Ovary (tissue), 9 donors: Measurements from ENCODE around the gene PRRT1. TPM values are rescaled to one million over a fixed set of nuclear protein-coding genes. Genes with fewer than 3 reads are reported as not detected.

Experiments
- DNase-seq, 5 donors: peaks; one replicate each; pipeline ENCODE4 v3.0.0-alpha.2; 2019 to 2020
- H3K27ac ChIP-seq, 2 donors: fragments of 200-600 bp; one replicate each; pipeline versions ENCODE4 v1.5.1 to v1.8.0; 2019 to 2022
- H3K27me3 ChIP-seq: fragments of 200-600 bp; one replicate; pipeline ENCODE4 v1.8.0; 2022
- H3K36me3 ChIP-seq: fragments of 200-600 bp; sonication (generic); one replicate; pipeline ENCODE4 v1.5.1; 2019
- H3K4me1 ChIP-seq: one replicate; pipeline ENCODE4 v1.8.1; 2013; ENCODE audit warnings: mild to moderate bottlenecking, moderate library complexity; ENCODE audit not compliant: insufficient read depth
- H3K4me3 ChIP-seq: fragments of 200-600 bp; sonication (generic); one replicate; pipeline ENCODE4 v1.5.1; 2017
- H3K9me3 ChIP-seq, 2 donors: fragments of 200-600 bp in 1 of 2; sonication (generic) in 1 of 2; one replicate each; pipeline versions ENCODE4 v1.5.1 to v1.8.1; 2013 to 2019; ENCODE audit warnings: mild to moderate bottlenecking in 1 of 2, moderate library complexity in 1 of 2
- CTCF ChIP-seq, 3 donors: fragments of 450-650 bp in 2 of 3; fragments of 200-600 bp in 1 of 3; IDR thresholded peaks; one replicate each; pipeline versions ENCODE4 v1.5.1 to v1.8.0; 2016 to 2022; ENCODE audit warnings: antibody characterized with exemption in 3 of 3, mild to moderate bottlenecking in 1 of 3
- EP300 ChIP-seq: sonication (generic); formaldehyde crosslinking; IDR thresholded peaks from one replicate; pipeline ENCODE4 v1.6.1; 2017; ENCODE audit warnings: antibody characterized with exemption
- POLR2A ChIP-seq: fragments of 450-650 bp; IDR thresholded peaks from one replicate; pipeline ENCODE4 v1.6.1; 2017; ENCODE audit warnings: antibody characterized with exemption, mild to moderate bottlenecking, moderate library complexity
- WGBS, 3 donors: extraction: QIAGEN DNeasy Blood & Tissue Kit in 1 of 3; methylation state at CpG; one replicate each; pipeline versions ENCODE4 v1.1.5 to v1.1.7; 2013 to 2017; 5-methylcytosine and 5-hydroxymethylcytosine counted together
- intact Hi-C, 4 donors: fragments of 100-400 bp; cut with DNase I; formaldehyde crosslinking; loops; one replicate each; pipeline versions ENCODE4 v1.11.0 to v1.15.1; 2022 to 2023
- polyA plus RNA-seq, 2 donors: library from polyadenylated mRNA; stranded (reverse); fragments of 200-250 nt in 1 of 2; fragments of 350-450 nt in 1 of 2; fragmentation: Illumina TruSeq in 1 of 2; extraction: RNeasy Lipid Tissue Mini Kit (QIAGEN cat#74804) in 1 of 2; gene quantifications; one replicate each; pipeline ENCODE4 v1.2.3, GENCODE V29; 2013 to 2014
- total RNA-seq, 7 donors: library from RNA; depleted of rRNA in 2 of 7; stranded (reverse); fragments of >200 nt in 2 of 7; fragmentation: NEBNext Ultra II Directional in 3 of 7; extraction: Animal tissue kit (Norgen Biotek cat#: 25700) in 3 of 7; gene quantifications; one replicate each; pipeline versions ENCODE4 v1.1.0 to v1.2.4, GENCODE V29; 2016 to 2023
- donor health status: DM: no; HTN: no; CAD: no; lungs with moderate emphysema.
- donor health status: DM: no; HTN: no; CAD: no.
- donor health status: Bipolar disorder and iron deficiency.
- donor health status: DM: yes; HTN: yes; CAD: no.
- donor health status: DM: no; HTN: no; CAD: no.
- donor health status: DM: yes; HTN: yes; CAD: no.

PRRT1 gene
- total and polyA plus RNA-seq, 9 donors: 2.4 to 44.1 (median 27.7) TPM

GRCh38 chr6:32166411-32167061 lies 14.8 kb upstream of the PRRT1 start:
- H3K4me1 ChIP-seq: no peaks in the 10 kb centered on the region
- intact Hi-C loops: no loop called here
- no peaks in the 10 kb centered on the region for H3K27me3 ChIP-seq
- H3K27ac ChIP-seq: no peak overlapping the region
- TF ChIP-seq EP300 (no peak), POLR2A (no peak), CTCF (IDR thresholded peaks at IDR 0.05) (no peak)
- no peak overlapping the region for H3K4me3 ChIP-seq
- 70 to 73% (median 73%) methylated on average over 30 of the region's 30 CpGs for WGBS, 3 donors
- no peaks in the 10 kb centered on the region for H3K36me3 ChIP-seq
- DNase-seq: peak in 3 of 5 donors; percentile 17 to 54 (median 45)
- H3K9me3 ChIP-seq: no peaks in the 10 kb centered on the region

- peak in 1 of 5 donors; percentile 13 for DNase-seq
- Histone ChIP-seq H3K4me1 (no peaks in the 10 kb centered on the region), H3K4me3 (no peak within 1 kb of the TSS), H3K36me3 (no peaks in the 10 kb centered on the region), H3K9me3 (no peaks in the 10 kb centered on the region), H3K27me3 (no peaks in the 10 kb centered on the region), H3K27ac (no peak within 1 kb of the TSS)
- TF ChIP-seq POLR2A: no peak
- TF ChIP-seq CTCF (IDR thresholded peaks at IDR 0.05): no peak
- TF ChIP-seq EP300: no peak
- intact Hi-C loops: no loop called here
Observed at GRCh38 chr6:32164295-32164694, 12.6 kb upstream of the PRRT1 start, which contains the start of gene EGFL8. TSS of gene EGFL8 (plus strand) at chr6:32164595. CDS start at chr6:32166166, 1,571 bp downstream.

- Histone ChIP-seq H3K27me3 (no peaks in the 10 kb centered on the region), H3K36me3 (no peaks in the 10 kb centered on the region), H3K27ac (no peak overlapping the region), H3K9me3 (no peaks in the 10 kb centered on the region), H3K4me3 (no peak overlapping the region), H3K4me1 (no peaks in the 10 kb centered on the region)
- no peak for DNase-seq
- 85 to 88% (median 85%) methylated on average over 7 of the region's 7 CpGs for WGBS, 3 donors
- no peak for TF ChIP-seq EP300
- TF ChIP-seq CTCF (IDR thresholded peaks at IDR 0.05): no peak
- no peak for TF ChIP-seq POLR2A
- intact Hi-C loops: no loop called here
Observed at GRCh38 chr6:32163559-32164258, 12.0 kb upstream of the PRRT1 start.

GRCh38 chr6:32158052-32158451 lies 6.3 kb upstream of the PRRT1 start:
- H3K27me3 ChIP-seq: no peaks in the 10 kb centered on the region
- no peak overlapping the region for H3K27ac ChIP-seq
- H3K9me3 ChIP-seq: no peaks in the 10 kb centered on the region
- H3K4me3 ChIP-seq: no peak overlapping the region
- peaks cover 6% of the 10 kb centered on the region for H3K4me1 ChIP-seq
- intact Hi-C loops: loop anchor here in 1 of 4 donors (10.0 kb wide), 1 partner anchor 73 kb away; no protein-coding TSS in a partner anchor
- TF ChIP-seq POLR2A: no peak
- no peak for TF ChIP-seq EP300
- no peak for TF ChIP-seq CTCF (IDR thresholded peaks at IDR 0.05)
- H3K36me3 ChIP-seq: no peaks in the 10 kb centered on the region
- no peak for DNase-seq
